GM18502 (cell line): ENCODE measurements around the gene CITED1.

Source experiments
- ATAC-seq: cut with Tn5 transposase; IDR thresholded peaks from one replicate; pipeline ENCODE4 v1.9.1; 2021; ENCODE audit warnings: mild to moderate bottlenecking; ENCODE audit not compliant: unreplicated experiment, poor library complexity

The CITED1 gene

DNA sequence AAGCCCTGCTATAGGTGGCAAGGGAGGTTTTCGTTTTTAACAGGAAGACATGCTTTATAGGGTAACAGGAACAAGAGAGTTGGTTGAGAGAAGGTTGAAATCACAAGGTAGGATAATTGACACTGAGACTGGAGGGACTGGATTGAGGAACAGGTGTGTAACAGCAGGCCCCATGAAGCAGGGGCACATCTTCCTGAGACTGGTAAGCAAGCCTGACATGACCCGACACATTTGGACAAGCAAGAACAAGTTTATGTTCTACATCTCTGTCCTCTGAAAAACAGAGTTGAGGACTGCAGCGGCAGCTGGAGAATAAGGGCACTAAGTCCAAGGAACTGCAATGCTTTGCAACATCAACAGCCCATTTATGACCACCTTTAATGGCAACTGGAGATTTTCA, 33.9 kb downstream of the CITED1 start:
- no peak for ATAC-seq

DNA sequence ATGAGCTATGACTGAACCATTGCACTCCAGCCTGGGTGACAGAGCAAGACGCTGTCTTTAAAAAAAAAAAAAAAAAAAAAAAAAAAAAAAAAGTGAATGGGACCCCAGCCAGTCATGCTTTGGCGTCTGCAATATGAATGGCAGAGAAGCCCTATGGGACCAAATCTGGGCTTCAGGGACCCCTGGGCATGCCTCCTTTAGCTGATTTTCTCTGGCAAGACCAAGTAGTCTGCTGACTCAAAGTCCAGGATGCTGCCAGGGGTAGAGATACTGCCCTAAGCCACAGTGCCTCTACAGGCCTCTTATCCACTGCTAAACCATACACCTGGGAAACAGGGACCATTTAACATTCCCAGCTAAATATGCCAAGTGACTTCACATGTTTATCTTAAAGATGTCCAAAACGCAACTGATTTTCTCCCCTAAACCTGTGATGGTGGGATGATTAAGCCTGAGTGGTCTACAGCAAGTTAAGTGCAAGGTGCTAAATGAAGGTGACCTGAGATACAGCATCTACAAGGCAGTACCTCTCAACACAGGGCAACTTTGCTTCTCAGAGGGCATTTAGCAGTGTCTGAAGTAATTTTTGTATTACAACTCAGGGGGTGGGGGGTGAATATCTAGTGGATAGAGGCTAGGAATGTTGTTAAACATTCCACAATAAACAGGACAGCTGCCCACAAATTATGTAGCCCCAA, 34.5 kb downstream of the CITED1 start:
- no peak for ATAC-seq

DNA sequence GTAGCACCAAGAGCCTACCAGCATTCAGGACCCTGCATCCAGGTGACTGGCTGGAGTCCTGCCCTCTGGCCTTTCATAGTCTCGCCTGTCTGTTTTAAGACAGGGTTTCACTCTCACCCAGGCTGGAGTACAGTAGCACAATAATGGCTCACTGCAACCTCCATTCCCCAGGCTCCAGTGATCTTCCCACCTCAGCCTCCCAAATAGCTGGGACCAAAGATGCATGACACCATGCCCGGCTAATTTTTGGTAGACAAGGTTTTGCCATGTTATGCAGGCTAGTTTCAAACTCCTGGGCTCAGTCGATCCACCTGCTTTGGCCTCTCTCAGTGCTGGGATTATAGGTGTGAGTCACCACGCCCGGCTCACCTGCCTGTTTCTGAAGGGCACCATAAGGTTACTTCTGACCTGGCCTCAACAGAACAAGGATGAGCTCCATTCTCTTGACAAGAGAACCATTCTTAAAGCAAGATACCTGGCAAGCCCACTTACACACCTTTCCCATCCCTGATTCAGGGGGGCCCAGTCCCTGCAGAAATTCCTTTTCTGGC, 35.3 kb downstream of the CITED1 start:
- ATAC-seq, result no peak

DNA sequence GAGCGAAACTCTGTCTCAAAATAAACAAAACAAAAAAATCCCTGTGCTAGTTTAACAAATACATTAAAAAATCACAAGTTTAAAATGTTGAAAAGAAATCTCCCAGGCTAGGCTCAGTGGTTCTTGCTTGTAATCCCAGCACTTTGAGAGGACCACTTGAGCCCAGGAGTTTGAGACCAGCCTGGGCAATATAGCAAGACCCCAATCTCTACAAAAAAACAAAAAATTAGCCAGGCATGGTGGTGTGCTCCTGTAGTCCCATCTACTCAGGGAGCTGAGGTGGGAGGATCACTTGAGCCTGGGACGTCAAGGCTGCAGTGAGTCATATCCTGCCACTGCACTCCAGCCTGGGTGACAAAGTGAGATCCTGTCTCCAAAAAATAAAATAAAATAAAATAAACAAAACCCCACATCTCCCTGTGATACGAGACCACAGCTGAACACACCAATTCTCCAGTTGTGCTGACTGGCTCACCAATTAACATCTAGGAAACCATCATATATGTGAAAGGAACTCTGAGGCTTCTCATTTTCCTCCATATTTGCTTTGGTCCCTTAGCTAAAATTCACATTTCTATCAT, 36.0 kb downstream of the CITED1 start:
- ATAC-seq, result no peak

DNA sequence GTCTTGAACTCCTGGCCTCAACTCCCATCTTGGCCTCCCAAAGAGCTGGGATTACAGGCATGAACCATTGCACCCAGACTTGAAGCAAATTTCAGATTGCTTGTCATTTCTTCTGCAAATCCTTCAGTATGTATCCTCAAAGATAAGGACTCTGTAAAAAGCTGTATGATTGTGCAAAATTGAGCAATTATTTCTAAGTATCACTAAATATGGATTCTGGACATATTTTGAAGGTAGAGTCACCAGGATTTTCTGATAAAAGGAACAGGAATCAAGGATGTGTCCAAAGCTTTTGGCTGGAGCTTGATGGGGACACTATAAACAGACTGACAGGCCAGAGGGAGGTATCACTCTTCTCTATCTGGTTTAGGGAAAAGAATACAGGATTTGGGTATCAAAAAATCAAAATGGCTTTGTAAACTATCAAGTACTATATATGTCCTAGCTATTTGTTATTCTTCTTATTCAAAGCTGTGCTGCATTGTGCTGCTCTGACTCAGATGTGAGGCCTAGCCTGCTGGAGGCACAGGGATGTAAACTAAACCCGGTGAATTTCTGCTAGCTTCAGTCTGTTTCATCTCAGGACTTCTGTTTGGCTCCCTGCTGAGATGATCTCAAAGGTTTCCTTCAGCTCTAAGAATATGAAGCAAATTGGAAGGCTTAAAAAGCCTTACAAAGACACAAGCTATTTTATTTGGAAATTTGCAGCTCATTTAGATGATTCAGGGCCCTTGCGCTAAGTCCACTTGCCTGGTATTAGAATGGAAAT, 36.9 kb downstream of the CITED1 start:
- ATAC-seq, result no peak

DNA sequence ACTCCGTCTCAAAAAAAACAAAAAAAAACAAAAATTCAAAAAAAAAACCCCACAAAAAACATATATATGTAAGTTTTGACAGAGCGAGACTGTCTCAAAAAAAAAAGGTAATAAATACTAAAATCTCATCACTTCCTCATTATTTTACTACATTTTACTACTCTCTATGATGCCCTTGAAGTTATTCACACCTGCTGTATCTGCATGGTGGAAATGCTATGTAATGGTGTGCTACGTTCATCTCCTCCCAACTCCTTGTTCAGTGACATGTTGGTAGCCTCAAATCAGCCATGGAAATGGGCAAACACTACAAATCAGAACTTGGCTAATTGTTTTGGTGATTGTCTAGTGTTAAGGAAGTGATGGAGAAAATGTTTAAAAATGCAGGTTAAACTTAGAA, 40.5 kb downstream of the CITED1 start:
- no peak for ATAC-seq

DNA sequence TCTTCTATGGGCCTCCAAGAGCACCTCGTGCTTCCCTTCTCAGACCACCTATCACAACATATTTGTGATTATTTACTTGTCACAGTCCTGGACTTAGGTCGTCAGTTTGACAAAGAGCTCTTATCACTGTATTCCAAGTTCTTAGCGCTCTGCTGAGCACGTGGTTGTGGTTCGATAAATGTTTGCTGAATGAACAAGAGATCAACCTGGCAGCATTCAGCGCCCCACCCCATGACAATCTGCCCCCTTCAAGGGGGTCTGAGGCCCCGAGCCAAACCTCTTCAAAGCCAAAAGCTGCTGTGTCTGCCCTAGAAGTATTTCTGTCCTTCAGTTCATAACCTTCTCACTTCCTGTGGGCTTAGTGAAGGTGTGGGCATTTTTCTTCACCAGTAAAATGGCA, 43.6 kb downstream of the CITED1 start:
- no peak for ATAC-seq

DNA sequence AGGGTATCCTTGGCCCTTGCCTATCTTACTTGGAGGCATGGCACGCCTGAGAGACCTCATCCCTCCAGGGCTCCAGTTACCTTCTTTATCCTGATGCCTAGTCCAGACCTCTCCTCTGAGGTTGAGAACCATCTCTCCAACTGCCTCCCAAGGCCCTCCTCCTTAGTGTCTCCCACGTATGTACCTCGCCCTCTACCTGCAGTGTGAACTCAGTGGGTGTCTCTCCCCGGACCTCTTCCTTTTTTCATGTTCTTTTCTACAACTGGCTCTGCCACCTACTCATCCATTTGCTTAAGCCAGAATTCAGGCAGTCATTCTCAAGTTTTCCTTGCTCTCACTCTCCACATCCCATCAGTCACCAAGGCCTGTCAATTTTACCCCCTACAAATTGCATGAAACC, 45.3 kb downstream of the CITED1 start:
- ATAC-seq, result no peak

DNA sequence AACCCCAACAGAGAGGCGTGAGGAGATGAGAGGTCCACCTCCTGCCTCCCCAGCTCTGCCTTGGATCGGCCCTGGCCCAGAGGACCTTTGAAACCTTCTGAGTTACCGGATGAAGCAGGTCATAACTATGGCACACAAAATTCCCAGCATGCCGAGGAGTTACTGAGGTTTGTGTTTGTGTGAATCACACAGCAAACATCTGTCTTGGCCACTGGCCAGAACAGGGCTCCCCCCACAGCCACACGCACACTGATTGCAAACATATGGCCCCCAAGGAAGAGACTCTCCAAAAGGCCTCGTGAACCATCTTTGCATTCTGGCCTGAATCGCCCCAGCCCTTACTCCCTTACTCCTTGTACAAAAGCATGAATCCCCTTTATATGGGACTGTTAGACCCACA, 47.5 kb downstream of the CITED1 start:
- no peak for ATAC-seq

DNA sequence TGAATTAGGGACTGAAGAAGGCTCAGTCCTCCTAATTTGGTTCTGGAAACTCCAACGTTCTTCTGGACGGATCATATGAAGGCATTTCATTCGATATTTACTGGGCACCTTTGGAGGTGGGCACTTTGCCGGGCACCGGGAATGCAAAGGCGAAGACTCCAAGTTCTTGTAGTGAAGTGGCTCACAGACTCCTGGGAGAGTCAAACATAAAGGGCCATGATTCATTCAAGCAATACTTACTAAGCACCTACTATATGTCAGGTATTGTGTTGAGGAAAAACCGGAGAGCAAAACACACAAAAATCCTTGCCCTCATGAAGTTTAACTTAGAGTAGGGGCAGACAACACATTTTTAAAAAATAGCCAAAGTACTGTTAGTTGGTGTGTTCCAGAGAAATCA, 49.9 kb downstream of the CITED1 start:
- no peak for ATAC-seq

DNA sequence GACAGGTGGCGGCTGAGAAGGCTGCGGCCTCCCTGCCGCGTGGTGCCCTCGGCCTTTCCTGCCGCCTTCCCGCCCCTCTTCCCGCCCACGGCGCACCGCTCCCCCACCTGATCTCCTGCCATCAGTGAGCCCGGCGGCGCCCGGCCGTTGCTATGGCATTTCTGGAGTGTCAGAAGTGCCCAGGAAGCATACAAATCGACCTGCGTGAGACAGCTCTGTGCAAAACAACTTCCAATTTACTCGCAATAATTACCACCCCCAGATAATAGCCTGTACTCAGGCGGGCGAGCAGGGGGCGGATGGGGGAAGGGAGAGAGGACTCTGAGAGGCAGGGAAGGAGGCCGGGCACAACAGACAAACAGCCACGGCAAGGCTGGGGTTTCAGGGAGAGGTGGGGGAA, 50.3 kb downstream of the CITED1 start:
- no peak for ATAC-seq

DNA sequence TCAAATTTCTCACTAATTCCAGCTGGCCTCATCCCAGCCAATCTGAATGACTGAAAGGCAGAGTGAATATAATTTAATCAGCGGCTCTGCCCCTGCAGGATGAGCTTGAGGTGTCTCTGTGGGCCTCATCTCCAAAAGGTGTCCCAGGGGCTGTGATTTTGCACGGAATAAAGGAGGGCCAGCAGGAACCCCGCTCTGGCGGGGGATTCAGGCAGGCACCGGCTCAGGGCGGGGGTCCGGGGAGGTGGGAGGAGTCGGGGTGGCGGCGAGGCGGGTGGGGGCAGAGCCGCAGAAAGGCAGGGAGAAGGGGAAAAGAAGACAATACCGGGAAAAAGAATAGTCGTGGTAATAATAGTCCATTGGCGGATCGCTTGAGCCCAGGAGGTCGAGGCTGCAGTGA, 50.9 kb downstream of the CITED1 start:
- ATAC-seq, result no peak

DNA sequence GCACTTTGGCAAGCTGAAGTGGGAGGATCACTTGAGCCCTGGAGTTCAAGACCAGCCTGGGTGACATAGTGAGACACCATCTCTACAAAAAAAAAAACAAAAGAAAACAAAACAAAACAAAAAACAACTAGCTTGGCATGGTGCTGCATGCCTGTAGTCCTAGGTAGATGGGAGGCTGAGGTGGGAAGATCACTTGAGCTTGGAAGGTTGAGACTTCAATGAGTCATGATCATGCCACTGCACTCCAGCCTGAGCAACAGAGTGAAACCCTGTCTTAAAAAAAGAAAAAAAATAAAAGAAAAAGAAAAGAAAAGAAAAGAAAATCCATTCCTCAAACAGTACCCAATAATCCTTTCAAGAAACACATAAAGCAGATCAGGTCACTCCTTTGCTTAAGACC, 52.0 kb downstream of the CITED1 start:
- no peak for ATAC-seq
